Limb (tissue), 2 donors: Measurements from ENCODE around the gene HSPA9.
"Not testable (repeated sequence)": the region's sequence is repeated elsewhere in the genome, so short reads cannot be mapped to it uniquely, and the experiment has no call there.

Experiments
- DNase-seq, 2 donors: peaks; one replicate each; pipeline ENCODE4 v3.0.0-alpha.2; 2016; ENCODE audit errors: extremely low spot score in 2 of 2

The HSPA9 gene

GRCh38 chr5:138533973-138534941 lies 40.9 kb downstream of the HSPA9 start:
- no peak for DNase-seq

- no peak for DNase-seq
Observed at GRCh38 chr5:138529812-138530211, 45.4 kb downstream of the HSPA9 start.

- no peak for DNase-seq
Observed at GRCh38 chr5:138528744-138529469, 46.3 kb downstream of the HSPA9 start.

GRCh38 chr5:138528208-138528607 lies 47.0 kb downstream of the HSPA9 start:
- no peak for DNase-seq

GRCh38 chr5:138527170-138527569 lies 48.0 kb downstream of the HSPA9 start:
- no peak for DNase-seq

- no peak for DNase-seq
Observed at GRCh38 chr5:138523406-138523805, 51.8 kb downstream of the HSPA9 start.

GRCh38 chr5:138520971-138521370 lies 54.2 kb downstream of the HSPA9 start:
- no peak for DNase-seq

- no peak for DNase-seq
Observed at GRCh38 chr5:138517437-138517836, 57.8 kb downstream of the HSPA9 start.

- DNase-seq, result no peak
Observed at GRCh38 chr5:138515556-138516245, 59.5 kb downstream of the HSPA9 start.

- DNase-seq, result no peak
Observed at GRCh38 chr5:138514021-138514420, 61.2 kb downstream of the HSPA9 start.

- DNase-seq, result no peak
Observed at GRCh38 chr5:138508958-138509357, 66.2 kb downstream of the HSPA9 start.

GRCh38 chr5:138507485-138507884 lies 67.7 kb downstream of the HSPA9 start:
- DNase-seq, result not testable (repeated sequence)

GRCh38 chr5:138506370-138507306 lies 68.6 kb downstream of the HSPA9 start:
- no peak for DNase-seq

- peak in 1 of 2 donors; percentile 46 for DNase-seq
Observed at GRCh38 chr5:138504799-138505198, 70.4 kb downstream of the HSPA9 start.
